Ishikawa (cell line): ENCODE measurements around the gene TRAF4.

Experiments used
- CEBPB ChIP-seq: IDR thresholded peaks from 2 replicates; pipeline ENCODE4 v1.6.1; 2012
- EGR1 ChIP-seq: IDR thresholded peaks from 2 replicates; pipeline ENCODE4 v1.6.1; 2012
- EP300 ChIP-seq: IDR thresholded peaks from 2 replicates; pipeline ENCODE4 v1.6.1; 2012; ENCODE audit warnings: borderline replicate concordance
- FOXM1 ChIP-seq: IDR thresholded peaks from 2 replicates; pipeline ENCODE4 v1.6.1; 2012; ENCODE audit warnings: low read depth, borderline replicate concordance
- MAX ChIP-seq: IDR thresholded peaks from 2 replicates; pipeline ENCODE4 v1.6.1; 2012
- NFIC ChIP-seq: IDR thresholded peaks from 2 replicates; pipeline ENCODE4 v1.6.1; 2012
- RAD21 ChIP-seq: IDR thresholded peaks from 2 replicates; pipeline ENCODE4 v1.6.1; 2012; ENCODE audit warnings: low read depth
- REST ChIP-seq: IDR thresholded peaks from 2 replicates; pipeline ENCODE4 v1.6.1; 2012; ENCODE audit warnings: low read depth, mild to moderate bottlenecking
- TAF1 ChIP-seq: IDR thresholded peaks from 2 replicates; pipeline ENCODE4 v1.6.1; 2012; ENCODE audit warnings: low read depth, mild to moderate bottlenecking
- TEAD4 ChIP-seq: IDR thresholded peaks from 2 replicates; pipeline ENCODE4 v1.6.1; 2012
- YY1 ChIP-seq: IDR thresholded peaks from 2 replicates; pipeline ENCODE4 v1.6.1; 2012; ENCODE audit warnings: low read depth

- no peak for TF ChIP-seq REST
- no peak for TF ChIP-seq FOXM1
- no peak for TF ChIP-seq EGR1
- no peak for TF ChIP-seq EP300
- no peak for TF ChIP-seq YY1
- TF ChIP-seq NFIC = no peak
- TF ChIP-seq RAD21 = no peak
- no peak for TF ChIP-seq CEBPB
- no peak for TF ChIP-seq MAX
- no peak for TF ChIP-seq TAF1
- no peak for TF ChIP-seq TEAD4
Observed at GRCh38 chr17:28747051-28747691, 3.4 kb downstream of the TRAF4 start.
